ENCODE measurements around the gene MOB3A. TPM values are rescaled to one million over a fixed set of nuclear protein-coding genes. Genes with fewer than 3 reads are reported as not detected.
"Not testable (repeated sequence)": the region's sequence is repeated elsewhere in the genome, so short reads cannot be mapped to it uniquely, and the experiment has no call there.

Gene MOB3A
- total and polyA plus RNA-seq, 2 experiments from 2014 or later, result 2.9 to 5.9 TPM

GRCh38 chr19:2132191-2132590 lies 36.1 kb upstream of the MOB3A start (continued):
- TF ChIP-seq, protein P1, sequence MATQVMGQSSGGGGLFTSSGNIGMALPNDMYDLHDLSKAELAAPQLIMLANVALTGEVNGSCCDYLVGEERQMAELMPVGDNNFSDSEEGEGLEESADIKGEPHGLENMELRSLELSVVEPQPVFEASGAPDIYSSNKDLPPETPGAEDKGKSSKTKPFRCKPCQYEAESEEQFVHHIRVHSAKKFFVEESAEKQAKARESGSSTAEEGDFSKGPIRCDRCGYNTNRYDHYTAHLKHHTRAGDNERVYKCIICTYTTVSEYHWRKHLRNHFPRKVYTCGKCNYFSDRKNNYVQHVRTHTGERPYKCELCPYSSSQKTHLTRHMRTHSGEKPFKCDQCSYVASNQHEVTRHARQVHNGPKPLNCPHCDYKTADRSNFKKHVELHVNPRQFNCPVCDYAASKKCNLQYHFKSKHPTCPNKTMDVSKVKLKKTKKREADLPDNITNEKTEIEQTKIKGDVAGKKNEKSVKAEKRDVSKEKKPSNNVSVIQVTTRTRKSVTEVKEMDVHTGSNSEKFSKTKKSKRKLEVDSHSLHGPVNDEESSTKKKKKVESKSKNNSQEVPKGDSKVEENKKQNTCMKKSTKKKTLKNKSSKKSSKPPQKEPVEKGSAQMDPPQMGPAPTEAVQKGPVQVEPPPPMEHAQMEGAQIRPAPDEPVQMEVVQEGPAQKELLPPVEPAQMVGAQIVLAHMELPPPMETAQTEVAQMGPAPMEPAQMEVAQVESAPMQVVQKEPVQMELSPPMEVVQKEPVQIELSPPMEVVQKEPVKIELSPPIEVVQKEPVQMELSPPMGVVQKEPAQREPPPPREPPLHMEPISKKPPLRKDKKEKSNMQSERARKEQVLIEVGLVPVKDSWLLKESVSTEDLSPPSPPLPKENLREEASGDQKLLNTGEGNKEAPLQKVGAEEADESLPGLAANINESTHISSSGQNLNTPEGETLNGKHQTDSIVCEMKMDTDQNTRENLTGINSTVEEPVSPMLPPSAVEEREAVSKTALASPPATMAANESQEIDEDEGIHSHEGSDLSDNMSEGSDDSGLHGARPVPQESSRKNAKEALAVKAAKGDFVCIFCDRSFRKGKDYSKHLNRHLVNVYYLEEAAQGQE (IDR thresholded peaks at IDR 0.05; ENCODE audit: unreplicated experiment), result no peak
- no peak for TF ChIP-seq ZNF331 (CRISPR knock-in tag; IDR thresholded peaks at IDR 0.05; ENCODE audit: low read depth)
- TF ChIP-seq EZH2phosphoT487 (IDR thresholded peaks at IDR 0.05; ENCODE audit: unreplicated experiment), result no peak
- no peak for TF ChIP-seq CREB1 (CRISPR knock-in tag; IDR thresholded peaks at IDR 0.05; ENCODE audit: low read depth)
- no peak for TF ChIP-seq ZNF114 (CRISPR knock-in tag; IDR thresholded peaks at IDR 0.05)
- TF ChIP-seq, protein P2, sequence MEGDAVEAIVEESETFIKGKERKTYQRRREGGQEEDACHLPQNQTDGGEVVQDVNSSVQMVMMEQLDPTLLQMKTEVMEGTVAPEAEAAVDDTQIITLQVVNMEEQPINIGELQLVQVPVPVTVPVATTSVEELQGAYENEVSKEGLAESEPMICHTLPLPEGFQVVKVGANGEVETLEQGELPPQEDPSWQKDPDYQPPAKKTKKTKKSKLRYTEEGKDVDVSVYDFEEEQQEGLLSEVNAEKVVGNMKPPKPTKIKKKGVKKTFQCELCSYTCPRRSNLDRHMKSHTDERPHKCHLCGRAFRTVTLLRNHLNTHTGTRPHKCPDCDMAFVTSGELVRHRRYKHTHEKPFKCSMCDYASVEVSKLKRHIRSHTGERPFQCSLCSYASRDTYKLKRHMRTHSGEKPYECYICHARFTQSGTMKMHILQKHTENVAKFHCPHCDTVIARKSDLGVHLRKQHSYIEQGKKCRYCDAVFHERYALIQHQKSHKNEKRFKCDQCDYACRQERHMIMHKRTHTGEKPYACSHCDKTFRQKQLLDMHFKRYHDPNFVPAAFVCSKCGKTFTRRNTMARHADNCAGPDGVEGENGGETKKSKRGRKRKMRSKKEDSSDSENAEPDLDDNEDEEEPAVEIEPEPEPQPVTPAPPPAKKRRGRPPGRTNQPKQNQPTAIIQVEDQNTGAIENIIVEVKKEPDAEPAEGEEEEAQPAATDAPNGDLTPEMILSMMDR (conservative IDR thresholded peaks at IDR 0.05; ENCODE audit: low read depth in 2 of 2), result no peak
- TF ChIP-seq POLR2AphosphoS5 (IDR thresholded peaks at IDR 0.05; ENCODE audit: low read depth), result no peak
- TF ChIP-seq, protein P3, sequence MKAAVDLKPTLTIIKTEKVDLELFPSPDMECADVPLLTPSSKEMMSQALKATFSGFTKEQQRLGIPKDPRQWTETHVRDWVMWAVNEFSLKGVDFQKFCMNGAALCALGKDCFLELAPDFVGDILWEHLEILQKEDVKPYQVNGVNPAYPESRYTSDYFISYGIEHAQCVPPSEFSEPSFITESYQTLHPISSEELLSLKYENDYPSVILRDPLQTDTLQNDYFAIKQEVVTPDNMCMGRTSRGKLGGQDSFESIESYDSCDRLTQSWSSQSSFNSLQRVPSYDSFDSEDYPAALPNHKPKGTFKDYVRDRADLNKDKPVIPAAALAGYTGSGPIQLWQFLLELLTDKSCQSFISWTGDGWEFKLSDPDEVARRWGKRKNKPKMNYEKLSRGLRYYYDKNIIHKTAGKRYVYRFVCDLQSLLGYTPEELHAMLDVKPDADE (IDR thresholded peaks at IDR 0.05), result no peak
- no peak for TF ChIP-seq NANOG (IDR thresholded peaks at IDR 0.05; ENCODE audit: borderline replicate concordance)

DNA sequence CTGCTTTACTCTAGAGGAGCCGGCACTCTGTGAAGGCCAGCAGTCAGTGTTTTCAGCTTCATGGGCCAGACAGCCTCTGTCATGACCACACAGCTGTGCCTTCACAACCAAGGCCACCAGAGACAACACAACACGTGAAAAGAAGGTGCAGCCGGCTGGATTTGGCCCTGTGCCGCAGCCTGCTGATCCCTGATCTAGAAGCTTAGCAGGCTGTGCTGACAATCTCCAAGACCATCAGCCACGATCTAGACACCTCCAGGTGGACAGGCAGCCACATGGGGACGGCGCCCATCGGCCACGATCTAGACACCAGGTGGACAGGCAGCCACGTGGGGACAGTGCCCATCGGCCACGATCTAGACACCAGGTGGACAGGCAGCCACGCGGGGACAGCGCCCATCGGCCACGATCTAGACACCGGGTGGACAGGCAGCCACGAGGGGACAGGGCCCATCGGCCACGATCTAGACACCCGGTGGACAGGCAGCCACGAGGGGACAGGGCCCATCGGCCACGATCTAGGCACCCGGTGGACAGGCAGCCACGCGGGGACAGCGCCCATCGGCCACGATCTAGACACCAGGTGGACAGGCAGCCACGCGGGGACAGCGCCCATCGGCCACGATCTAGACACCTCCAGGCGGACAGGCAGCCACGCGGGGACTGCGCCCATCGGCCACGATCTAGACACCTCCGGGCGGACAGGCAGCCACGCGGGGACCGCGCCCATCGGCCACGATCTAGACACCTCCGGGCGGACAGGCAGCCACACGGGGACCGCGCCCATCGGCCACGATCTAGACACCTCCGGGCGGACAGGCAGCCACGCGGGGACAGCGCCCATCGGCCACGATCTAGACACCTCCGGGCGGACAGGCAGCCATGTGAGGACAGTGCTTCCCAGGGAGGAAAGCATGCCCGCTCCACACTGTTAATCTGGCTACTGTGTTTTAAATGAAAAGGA lies 35.2 kb upstream of the MOB3A start:
- H2AFZ ChIP-seq; H3K4me3 Mint-ChIP-seq; DNase-seq (ENCODE audit: low spot score); ATAC-seq; H3K4me1 ChIP-seq (ENCODE audit: insufficient read depth); H3K27ac ChIP-seq (ENCODE audit: low read depth); H3K27me3 Mint-ChIP-seq (ENCODE audit: insufficient read depth, low read depth, poor library complexity); H3K27me3 ChIP-seq (ENCODE audit: insufficient read depth); H3K27ac Mint-ChIP-seq; H3K4me1 Mint-ChIP-seq; H3K9me2 ChIP-seq (ENCODE audit: insufficient read depth); H3K9me3 Mint-ChIP-seq; H3F3A ChIP-seq (replicated peaks; ENCODE audit: low read depth); H3K4me3 ChIP-seq; H3K4me2 ChIP-seq: not testable (repeated sequence)
- peaks cover 20% of the 10 kb centered on the region for H3K79me2 ChIP-seq (replicated peaks; ENCODE audit: insufficient read depth)
- H3K36me3 ChIP-seq (ENCODE audit: insufficient read depth), result peaks cover 19% of the 10 kb centered on the region
- H3K36me3 Mint-ChIP-seq (ENCODE audit: low read depth), result peaks cover 66% of the 10 kb centered on the region
- peaks cover 17% of the 10 kb centered on the region for H4K20me1 ChIP-seq (replicated peaks; ENCODE audit: insufficient read depth)
